ENCODE results near the gene HPCAL1.

- TF ChIP-seq CTCF (IDR thresholded peaks at IDR 0.05) (no peak), POLR2A (IDR thresholded peaks at IDR 0.05) (no peak)
Measured at GRCh38 chr2:10331027-10331701, 28.5 kb downstream of the HPCAL1 start.

Measured in lower leg skin (tissue), 3 donors.